MM.1S (cell line): Measurements from ENCODE around the gene DMRTA2.

ENCODE experiments used
- DNase-seq: peaks from one replicate; pipeline ENCODE4 v3.0.0-alpha.2; 2015
- H2AFZ ChIP-seq: fragments of 300-600 bp; sonication (generic); 2 replicates; pipeline ENCODE4 v1.6.0; 2016; ENCODE audit warnings: antibody characterized with exemption, low read length
- H3F3A ChIP-seq: fragments of 300-600 bp; sonication (generic); 2 replicates; pipeline ENCODE4 v1.6.1; 2016; ENCODE audit warnings: mild to moderate bottlenecking, antibody characterized with exemption, low read length, moderate library complexity, mixed read lengths; ENCODE audit not compliant: insufficient read depth
- H3K27ac ChIP-seq: fragments of 300-600 bp; sonication (generic); 2 replicates; pipeline ENCODE4 v1.5.1; 2016; ENCODE audit warnings: mild to moderate bottlenecking, low read length
- H3K27me3 ChIP-seq: fragments of 300-600 bp; sonication (generic); replicated peaks from 2 replicates; pipeline ENCODE4 v1.6.0; 2016; ENCODE audit warnings: low read length; ENCODE audit not compliant: insufficient read depth
- H3K36me3 ChIP-seq: fragments of 300-600 bp; sonication (generic); replicated peaks from 2 replicates; pipeline ENCODE4 v1.6.1; 2016; ENCODE audit warnings: mild to moderate bottlenecking, low read length, mixed read lengths; ENCODE audit not compliant: insufficient read depth
- H3K4me1 ChIP-seq: fragments of 300-600 bp; sonication (generic); 2 replicates; pipeline ENCODE4 v1.6.1; 2016; ENCODE audit warnings: low read length, mixed read lengths
- H3K4me2 ChIP-seq: fragments of 300-600 bp; sonication (generic); 2 replicates; pipeline ENCODE4 v1.6.0; 2016; ENCODE audit warnings: low read depth, low read length
- H3K4me3 ChIP-seq: fragments of 300-600 bp; sonication (generic); 2 replicates; pipeline ENCODE4 v1.5.1; 2016; ENCODE audit warnings: low read length, mixed read lengths
- H3K79me2 ChIP-seq: fragments of 300-600 bp; sonication (generic); 2 replicates; pipeline ENCODE4 v1.6.1; 2016; ENCODE audit warnings: mixed run types, low read length, mixed read lengths
- H3K9ac ChIP-seq: fragments of 300-600 bp; sonication (generic); 2 replicates; pipeline ENCODE4 v1.6.1; 2016; ENCODE audit warnings: low read length, mixed read lengths
- H3K9me2 ChIP-seq: fragments of 300-600 bp; sonication (generic); replicated peaks from 2 replicates; pipeline ENCODE4 v1.6.1; 2016; ENCODE audit warnings: mild to moderate bottlenecking, low read length, mixed read lengths; ENCODE audit not compliant: insufficient read depth
- H3K9me3 ChIP-seq: fragments of 300-600 bp; sonication (generic); replicated peaks from 2 replicates; pipeline ENCODE4 v1.6.1; 2016; ENCODE audit warnings: mild to moderate bottlenecking, low read length, mixed read lengths; ENCODE audit not compliant: insufficient read depth
- H4K20me1 ChIP-seq: fragments of 300-600 bp; sonication (generic); 2 replicates; pipeline ENCODE4 v1.6.1; 2016; ENCODE audit warnings: mild to moderate bottlenecking, low read length, moderate library complexity, mixed read lengths; ENCODE audit not compliant: insufficient read depth
- CTCF ChIP-seq: fragments of 300-600 bp; sonication (generic); IDR thresholded peaks from 2 replicates; pipeline ENCODE4 v1.5.1; 2016; ENCODE audit warnings: antibody characterized with exemption, low read length, mixed read lengths
- EZH2 ChIP-seq: fragments of 300-600 bp; sonication (generic); optimal IDR thresholded peaks from 2 replicates; pipeline ENCODE3; 2017; ENCODE audit warnings: low read depth, mild to moderate bottlenecking, antibody characterized with exemption, low read length, mixed read lengths
- EZH2phosphoT487 ChIP-seq: fragments of 300-600 bp; sonication (generic); IDR thresholded peaks from 2 replicates; pipeline ENCODE4 v1.6.1; 2018; ENCODE audit warnings: antibody characterized with exemption, low read length

DMRTA2 gene

DNA sequence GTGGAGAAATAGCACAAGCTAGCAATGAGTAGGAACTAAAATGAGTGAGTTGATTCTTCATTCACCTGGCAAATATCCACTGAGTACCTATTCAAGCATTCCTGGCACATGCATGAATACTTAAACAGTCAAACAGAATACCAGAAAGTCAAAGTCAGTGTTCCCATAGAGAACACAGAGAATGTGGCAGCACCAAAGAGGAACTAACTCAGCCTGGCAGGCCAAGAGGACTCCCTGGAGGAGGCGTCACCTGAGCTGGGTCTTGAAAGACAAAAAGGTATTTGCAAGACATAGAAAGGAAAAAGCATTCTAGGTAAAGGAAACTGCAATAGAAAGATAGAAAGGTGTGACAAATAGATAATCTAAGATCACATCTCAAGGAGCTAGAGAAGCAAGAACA lies 49.7 kb downstream of the DMRTA2 start:
- Histone ChIP-seq H4K20me1 (no peaks in the 10 kb centered on the region), H3K9me3 (no peaks in the 10 kb centered on the region), H3K79me2 (no peaks in the 10 kb centered on the region), H3K27me3 (no peaks in the 10 kb centered on the region), H3K9ac (no peak overlapping the region), H3K36me3 (no peaks in the 10 kb centered on the region), H3K4me3 (no peak overlapping the region), H3K4me1 (no peaks in the 10 kb centered on the region), H2AFZ (no peak overlapping the region), H3F3A (no peaks in the 10 kb centered on the region), H3K4me2 (no peak overlapping the region), H3K9me2 (no peaks in the 10 kb centered on the region), H3K27ac (no peak overlapping the region)
- TF ChIP-seq CTCF (no peak), EZH2phosphoT487 (no peak), EZH2 (no peak)
- no peak for DNase-seq

GRCh38 chr1:50371749-50372148 lies 51.5 kb downstream of the DMRTA2 start:
- H3K27ac ChIP-seq, result no peak overlapping the region
- H3K4me1 ChIP-seq, result no peaks in the 10 kb centered on the region
- H3K79me2 ChIP-seq, result no peaks in the 10 kb centered on the region
- H3F3A ChIP-seq, result no peaks in the 10 kb centered on the region
- H3K9ac ChIP-seq, result no peak overlapping the region
- H3K36me3 ChIP-seq, result no peaks in the 10 kb centered on the region
- H4K20me1 ChIP-seq, result no peaks in the 10 kb centered on the region
- no peaks in the 10 kb centered on the region for H3K9me2 ChIP-seq
- H3K4me3 ChIP-seq, result no peak overlapping the region
- TF ChIP-seq CTCF (no peak), EZH2 (no peak), EZH2phosphoT487 (no peak)
- H3K9me3 ChIP-seq, result no peaks in the 10 kb centered on the region
- H3K27me3 ChIP-seq, result no peaks in the 10 kb centered on the region
- DNase-seq, result no peak
- H3K4me2 ChIP-seq, result no peak overlapping the region
- no peak overlapping the region for H2AFZ ChIP-seq

DNA sequence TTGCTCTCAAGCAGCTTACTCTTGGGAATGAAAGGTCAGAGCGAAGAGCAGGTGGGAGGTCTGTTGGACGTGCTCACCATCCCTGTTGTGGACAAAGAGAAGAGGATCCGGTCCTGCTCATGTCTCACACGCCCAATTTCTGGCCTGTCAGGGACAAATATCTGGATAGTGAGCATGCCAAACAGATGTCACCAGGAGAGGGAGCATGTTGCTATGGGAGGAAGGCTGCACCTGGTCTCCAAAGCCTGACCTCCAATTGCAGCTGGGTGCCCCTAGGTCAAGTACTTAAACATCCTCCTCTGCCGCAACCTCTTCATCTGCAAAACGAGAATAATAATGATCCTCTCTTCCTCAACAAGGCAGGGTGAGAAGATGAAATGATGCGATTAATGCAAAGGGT lies 53.4 kb downstream of the DMRTA2 start:
- no peaks in the 10 kb centered on the region for H3K27me3 ChIP-seq
- peak; percentile 19 for TF ChIP-seq CTCF
- TF ChIP-seq EZH2phosphoT487, result no peak
- no peaks in the 10 kb centered on the region for H3K9me2 ChIP-seq
- no peaks in the 10 kb centered on the region for H4K20me1 ChIP-seq
- H3K9me3 ChIP-seq, result no peaks in the 10 kb centered on the region
- H3K4me3 ChIP-seq, result no peak overlapping the region
- H3K4me2 ChIP-seq, result no peak overlapping the region
- no peak overlapping the region for H3K9ac ChIP-seq
- DNase-seq, result no peak
- H3K4me1 ChIP-seq, result no peaks in the 10 kb centered on the region
- no peak overlapping the region for H3K27ac ChIP-seq
- no peak overlapping the region for H2AFZ ChIP-seq
- no peaks in the 10 kb centered on the region for H3K79me2 ChIP-seq
- no peaks in the 10 kb centered on the region for H3K36me3 ChIP-seq
- H3F3A ChIP-seq, result no peaks in the 10 kb centered on the region
